Measurements from ENCODE around the gene CAMTA1.

DNA sequence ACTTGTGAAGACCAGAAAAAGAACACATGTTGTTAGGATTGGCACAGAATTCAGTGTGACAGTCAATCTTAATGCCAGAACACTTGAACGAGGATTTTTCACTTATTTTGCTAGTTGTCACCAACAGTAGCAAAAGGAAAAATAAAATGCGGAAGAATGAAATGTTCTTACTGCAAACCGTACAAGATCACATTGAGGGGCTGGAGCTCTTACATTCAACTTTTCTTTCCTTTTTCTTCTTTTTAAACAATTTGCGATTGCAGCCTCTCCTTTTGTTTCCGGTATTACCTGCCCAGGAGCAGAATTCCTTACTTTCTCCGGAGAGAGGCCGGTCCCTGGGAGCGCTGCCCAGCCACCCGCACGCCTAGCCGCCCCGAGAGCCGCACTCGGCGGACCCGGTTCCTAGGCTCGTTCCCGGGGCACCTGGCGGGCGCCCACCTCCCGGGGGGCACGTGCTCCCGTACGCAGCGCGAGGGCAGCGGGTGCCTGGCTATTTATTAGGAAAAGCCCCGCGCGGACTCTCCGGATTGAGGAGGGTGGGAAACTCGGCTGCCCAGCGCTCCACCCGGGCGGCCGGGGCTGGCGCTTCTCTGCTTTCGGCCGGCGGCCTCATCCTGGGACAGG is 1.2 kb upstream of the CAMTA1 start:
- TF ChIP-seq, protein P1, sequence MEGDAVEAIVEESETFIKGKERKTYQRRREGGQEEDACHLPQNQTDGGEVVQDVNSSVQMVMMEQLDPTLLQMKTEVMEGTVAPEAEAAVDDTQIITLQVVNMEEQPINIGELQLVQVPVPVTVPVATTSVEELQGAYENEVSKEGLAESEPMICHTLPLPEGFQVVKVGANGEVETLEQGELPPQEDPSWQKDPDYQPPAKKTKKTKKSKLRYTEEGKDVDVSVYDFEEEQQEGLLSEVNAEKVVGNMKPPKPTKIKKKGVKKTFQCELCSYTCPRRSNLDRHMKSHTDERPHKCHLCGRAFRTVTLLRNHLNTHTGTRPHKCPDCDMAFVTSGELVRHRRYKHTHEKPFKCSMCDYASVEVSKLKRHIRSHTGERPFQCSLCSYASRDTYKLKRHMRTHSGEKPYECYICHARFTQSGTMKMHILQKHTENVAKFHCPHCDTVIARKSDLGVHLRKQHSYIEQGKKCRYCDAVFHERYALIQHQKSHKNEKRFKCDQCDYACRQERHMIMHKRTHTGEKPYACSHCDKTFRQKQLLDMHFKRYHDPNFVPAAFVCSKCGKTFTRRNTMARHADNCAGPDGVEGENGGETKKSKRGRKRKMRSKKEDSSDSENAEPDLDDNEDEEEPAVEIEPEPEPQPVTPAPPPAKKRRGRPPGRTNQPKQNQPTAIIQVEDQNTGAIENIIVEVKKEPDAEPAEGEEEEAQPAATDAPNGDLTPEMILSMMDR (IDR thresholded peaks at IDR 0.05; ENCODE audit: insufficient read depth, low read depth, low read length), result no peak
- TF ChIP-seq EZH2 (IDR thresholded peaks at IDR 0.05; ENCODE audit: insufficient read depth, low read length), result no peak

Data from astrocyte (in vitro differentiated cells and primary cell).